Trophoblast cell (in vitro differentiated cells and primary cell): ENCODE data around the gene MEG3.

ENCODE experiments used
- DNase-seq, 2 donors: peaks; one replicate each; pipeline ENCODE4 v3.0.0-alpha.2; 2016
- H2AFZ ChIP-seq: 2 replicates; pipeline ENCODE4 v1.6.1; 2013; ENCODE audit warnings: low read length, moderate library complexity, mild to moderate bottlenecking; ENCODE audit not compliant: insufficient read depth, poor library complexity
- H2AK5ac ChIP-seq: 2 replicates; pipeline ENCODE4 v1.6.1; 2013; ENCODE audit warnings: mild to moderate bottlenecking, low read length
- H2BK120ac ChIP-seq: 2 replicates; pipeline ENCODE4 v1.6.1; 2013; ENCODE audit warnings: low read length, mild to moderate bottlenecking, moderate library complexity; ENCODE audit not compliant: insufficient read depth, poor library complexity
- H2BK12ac ChIP-seq: 2 replicates; pipeline ENCODE4 v1.6.1; 2013; ENCODE audit warnings: mild to moderate bottlenecking, low read length, moderate library complexity
- H2BK5ac ChIP-seq: 2 replicates; pipeline ENCODE4 v1.6.1; 2013; ENCODE audit warnings: low read length, low read depth, moderate library complexity, mild to moderate bottlenecking; ENCODE audit not compliant: poor library complexity
- H3K14ac ChIP-seq: 2 replicates; pipeline ENCODE4 v1.6.1; 2013; ENCODE audit warnings: mild to moderate bottlenecking, low read length
- H3K18ac ChIP-seq: 2 replicates; pipeline ENCODE4 v1.6.1; 2013; ENCODE audit warnings: mild to moderate bottlenecking, low read length
- H3K23ac ChIP-seq: 2 replicates; pipeline ENCODE4 v1.6.1; 2013; ENCODE audit warnings: low read length
- H3K27ac ChIP-seq: 2 replicates; pipeline ENCODE4 v1.5.1; 2013; ENCODE audit warnings: low read depth, mild to moderate bottlenecking, inconsistent platforms, low read length, moderate library complexity
- H3K27me3 ChIP-seq: 2 replicates; pipeline ENCODE4 v1.6.1; 2013; ENCODE audit warnings: inconsistent platforms, mild to moderate bottlenecking, low read length, moderate library complexity; ENCODE audit not compliant: insufficient read depth
- H3K36me3 ChIP-seq, 2 experiments: 1 replicate in 1 of 2; 2 replicates in 1 of 2; pipeline ENCODE4 v1.6.1; 2013; ENCODE audit warnings: low read length in 2 of 2, mild to moderate bottlenecking in 2 of 2, moderate library complexity in 1 of 2; ENCODE audit not compliant: insufficient read depth in 2 of 2, control insufficient read depth in 1 of 2
- H3K4ac ChIP-seq: 2 replicates; pipeline ENCODE4 v1.6.1; 2013; ENCODE audit warnings: low read depth, mild to moderate bottlenecking, low read length, moderate library complexity
- H3K4me1 ChIP-seq, 2 experiments: 1 replicate in 1 of 2; 2 replicates in 1 of 2; pipeline ENCODE4 v1.6.1; 2013; ENCODE audit warnings: low read length in 2 of 2, mild to moderate bottlenecking in 2 of 2, moderate library complexity in 1 of 2; ENCODE audit not compliant: insufficient read depth in 2 of 2, control insufficient read depth in 1 of 2
- H3K4me2 ChIP-seq: 2 replicates; pipeline ENCODE4 v1.6.1; 2013; ENCODE audit warnings: inconsistent platforms, mild to moderate bottlenecking, low read length, moderate library complexity
- H3K4me3 ChIP-seq: 2 replicates; pipeline ENCODE4 v1.5.1; 2013; ENCODE audit warnings: mild to moderate bottlenecking, low read depth, low read length, inconsistent platforms
- H3K79me1 ChIP-seq: one replicate; pipeline ENCODE4 v1.6.1; 2013; ENCODE audit warnings: low read length
- H3K79me2 ChIP-seq: 2 replicates; pipeline ENCODE4 v1.6.1; 2013; ENCODE audit warnings: low read length, mild to moderate bottlenecking; ENCODE audit not compliant: control insufficient read depth, insufficient read depth, poor library complexity
- H3K9ac ChIP-seq: 2 replicates; pipeline ENCODE4 v1.6.1; 2013; ENCODE audit warnings: mild to moderate bottlenecking, low read length
- H3K9me3 ChIP-seq: 2 replicates; pipeline ENCODE4 v1.6.1; 2013; ENCODE audit warnings: low read depth, mild to moderate bottlenecking, control low read depth, inconsistent platforms, low read length; ENCODE audit not compliant: insufficient read depth
- H4K12ac ChIP-seq: 2 replicates; pipeline ENCODE4 v1.6.1; 2013; ENCODE audit warnings: low read depth, mild to moderate bottlenecking, low read length, moderate library complexity
- H4K8ac ChIP-seq: 2 replicates; pipeline ENCODE4 v1.6.1; 2013; ENCODE audit warnings: low read depth, mild to moderate bottlenecking, low read length, moderate library complexity
- H4K91ac ChIP-seq: one replicate; pipeline ENCODE4 v1.6.1; 2013; ENCODE audit warnings: low read depth, mild to moderate bottlenecking, low read length, moderate library complexity
- WGBS: extraction: QIAGEN DNeasy Blood & Tissue Kit; methylation state at CpG from one replicate; pipeline ENCODE4 v1.1.7; 2013; ENCODE audit warnings: missing lambda C conversion rate; ENCODE audit not compliant: insufficient read length, insufficient coverage; ENCODE audit errors: extremely low coverage; 5-methylcytosine and 5-hydroxymethylcytosine counted together

MEG3 gene

DNA sequence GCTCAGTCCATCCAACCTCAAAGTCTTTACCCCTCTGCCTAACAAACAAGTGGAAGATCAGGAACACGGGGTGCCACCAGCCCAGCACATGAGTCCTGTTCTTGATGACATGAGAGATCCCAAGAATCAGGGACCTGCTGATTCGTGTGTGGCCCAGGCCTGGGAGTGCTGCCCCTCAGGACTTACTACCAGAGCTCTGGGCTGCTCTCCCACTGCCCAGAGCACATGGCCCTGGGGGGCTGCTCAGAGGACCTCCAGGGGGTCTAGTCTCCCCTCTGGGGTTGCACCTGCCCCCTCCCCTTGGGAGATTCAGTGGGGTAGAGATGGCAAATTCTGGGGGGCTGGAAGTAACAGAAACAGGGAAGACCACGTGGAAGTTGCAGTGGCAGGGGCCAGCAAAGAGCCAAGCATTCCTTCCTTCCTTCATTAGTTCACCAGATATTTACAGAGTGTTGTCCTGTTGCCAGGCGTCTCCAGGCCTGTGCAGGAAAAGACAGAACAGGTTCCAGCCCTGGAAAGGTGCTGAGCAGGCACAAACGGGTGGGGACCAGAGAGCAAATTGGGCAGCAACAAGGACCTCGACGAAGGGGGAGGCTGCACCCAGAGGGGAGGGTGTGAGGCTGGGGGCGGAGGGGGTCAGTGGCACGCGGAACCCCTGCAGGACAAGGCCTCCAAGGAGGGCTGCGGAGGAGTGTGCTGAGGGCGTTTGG is 45.1 kb upstream of the MEG3 start:
- no peak overlapping the region for H3K9ac ChIP-seq
- no peak overlapping the region for H2AK5ac ChIP-seq
- H3K4me2 ChIP-seq = no peak overlapping the region
- no peak overlapping the region for H3K18ac ChIP-seq
- no peak overlapping the region for H3K14ac ChIP-seq
- peaks cover 0 to 3% of the 10 kb centered on the region in 2 experiments for H3K4me1 ChIP-seq
- H3K23ac ChIP-seq = no peak overlapping the region
- no peak overlapping the region for H3K27ac ChIP-seq
- DNase-seq = no peak
- no peak overlapping the region for H2BK12ac ChIP-seq
- no peak overlapping the region for H4K91ac ChIP-seq
- no peak overlapping the region for H2BK5ac ChIP-seq
- H3K79me2 ChIP-seq = no peaks in the 10 kb centered on the region
- no peak overlapping the region for H2BK120ac ChIP-seq
- no peak overlapping the region for H4K8ac ChIP-seq
- H3K27me3 ChIP-seq = no peaks in the 10 kb centered on the region
- H3K79me1 ChIP-seq = no peaks in the 10 kb centered on the region
- no peak overlapping the region for H4K12ac ChIP-seq
- no peaks in the 10 kb centered on the region for H3K36me3 ChIP-seq
- H3K4ac ChIP-seq = no peak overlapping the region
- no peak overlapping the region for H3K4me3 ChIP-seq
- peaks cover 3% of the 10 kb centered on the region for H3K9me3 ChIP-seq
- H2AFZ ChIP-seq = no peak overlapping the region
- WGBS = no CpG with 5 or more reads among the region's 12 CpGs

DNA sequence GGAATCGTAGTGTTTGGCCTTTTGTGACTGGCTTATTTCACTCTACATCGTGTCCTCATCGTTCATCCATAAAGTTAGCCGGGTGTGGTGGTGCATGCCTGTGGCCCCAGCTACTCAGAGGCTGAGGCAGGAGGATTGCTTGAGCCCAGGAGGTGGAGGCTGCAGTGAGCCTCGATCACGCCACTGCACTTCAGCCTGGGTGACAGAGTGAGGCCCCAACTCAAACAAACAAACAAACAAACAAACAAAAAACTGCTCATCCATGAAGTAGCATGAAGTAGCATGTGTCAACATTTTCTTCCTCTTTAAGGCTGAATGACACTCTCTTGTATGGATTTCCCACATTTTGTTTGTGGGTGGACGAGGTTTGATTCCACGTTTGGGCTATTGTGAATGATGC is 44.0 kb upstream of the MEG3 start:
- Histone ChIP-seq H3K79me1 (no peaks in the 10 kb centered on the region), H2BK120ac (no peak overlapping the region), H3K27me3 (no peaks in the 10 kb centered on the region), H3K4ac (no peak overlapping the region), H4K12ac (no peak overlapping the region), H3K27ac (no peak overlapping the region), H3K18ac (no peak overlapping the region), H2BK5ac (no peak overlapping the region), H3K4me1 (peaks cover 0 to 2% of the 10 kb centered on the region in 2 experiments), H3K14ac (no peak overlapping the region), H3K9ac (no peak overlapping the region), H4K8ac (no peak overlapping the region), H3K9me3 (peaks cover 3% of the 10 kb centered on the region), H3K79me2 (no peaks in the 10 kb centered on the region), H3K23ac (no peak overlapping the region), H2AK5ac (no peak overlapping the region), H4K91ac (no peak overlapping the region), H3K36me3 (no peaks in the 10 kb centered on the region), H3K4me2 (no peak overlapping the region), H2AFZ (no peak overlapping the region), H3K4me3 (no peak overlapping the region), H2BK12ac (no peak overlapping the region)
- DNase-seq = no peak
- WGBS = no CpG with 5 or more reads among the region's 8 CpGs

DNA sequence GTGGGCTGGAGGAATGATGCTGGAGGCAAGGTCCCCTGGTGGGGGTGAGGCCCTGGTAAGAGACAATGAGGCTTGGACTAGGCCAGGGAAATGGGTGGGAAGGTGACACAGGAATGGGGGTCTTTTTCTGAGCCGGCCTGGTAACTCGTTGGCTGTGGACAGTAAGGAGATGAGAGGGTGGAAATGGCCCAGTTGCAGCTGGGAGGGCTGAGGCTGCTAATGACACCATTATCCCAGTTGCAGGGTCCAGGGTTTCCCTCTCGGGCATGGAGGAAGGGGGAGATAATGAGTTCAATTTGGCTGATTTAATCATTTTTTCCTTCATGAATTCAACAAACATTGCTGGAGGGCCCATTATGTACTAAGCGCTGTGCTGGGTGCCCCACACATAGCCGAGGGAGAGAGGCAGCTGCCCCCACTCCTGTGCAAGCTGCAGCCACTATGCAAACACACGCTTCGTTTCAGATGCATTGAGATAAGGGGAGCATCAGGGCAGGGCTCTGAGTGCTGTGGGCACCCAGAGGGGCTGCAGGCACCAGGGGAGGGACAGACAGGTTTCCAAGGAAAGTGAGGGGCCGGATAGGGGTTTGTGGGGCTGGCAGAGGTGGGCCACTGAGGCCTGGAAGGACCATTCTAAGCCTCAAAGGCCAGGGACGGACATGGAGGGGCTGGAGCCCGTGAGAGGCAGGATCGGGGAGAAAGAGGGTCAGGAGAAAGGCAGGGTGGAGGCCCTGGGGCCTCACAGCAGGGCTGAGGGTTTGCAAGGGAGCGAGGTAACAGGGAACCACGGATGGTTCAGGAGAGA is 43.2 kb upstream of the MEG3 start:
- Histone ChIP-seq H3K79me2 (no peaks in the 10 kb centered on the region), H3K14ac (no peak overlapping the region), H3K4me2 (no peak overlapping the region), H4K8ac (no peak overlapping the region), H3K18ac (no peak overlapping the region), H3K4me3 (no peak overlapping the region), H2AK5ac (no peak overlapping the region), H2BK120ac (no peak overlapping the region), H3K9ac (no peak overlapping the region), H3K9me3 (peaks cover 3% of the 10 kb centered on the region), H3K79me1 (no peaks in the 10 kb centered on the region), H2BK5ac (no peak overlapping the region), H2BK12ac (no peak overlapping the region), H4K91ac (no peak overlapping the region), H3K36me3 (no peaks in the 10 kb centered on the region), H4K12ac (no peak overlapping the region), H3K27me3 (no peaks in the 10 kb centered on the region), H3K4me1 (peaks cover 0 to 2% of the 10 kb centered on the region in 2 experiments), H3K27ac (no peak overlapping the region), H3K4ac (no peak overlapping the region), H2AFZ (no peak overlapping the region), H3K23ac (no peak overlapping the region)
- no CpG with 5 or more reads among the region's 13 CpGs for WGBS
- DNase-seq = no peak

DNA sequence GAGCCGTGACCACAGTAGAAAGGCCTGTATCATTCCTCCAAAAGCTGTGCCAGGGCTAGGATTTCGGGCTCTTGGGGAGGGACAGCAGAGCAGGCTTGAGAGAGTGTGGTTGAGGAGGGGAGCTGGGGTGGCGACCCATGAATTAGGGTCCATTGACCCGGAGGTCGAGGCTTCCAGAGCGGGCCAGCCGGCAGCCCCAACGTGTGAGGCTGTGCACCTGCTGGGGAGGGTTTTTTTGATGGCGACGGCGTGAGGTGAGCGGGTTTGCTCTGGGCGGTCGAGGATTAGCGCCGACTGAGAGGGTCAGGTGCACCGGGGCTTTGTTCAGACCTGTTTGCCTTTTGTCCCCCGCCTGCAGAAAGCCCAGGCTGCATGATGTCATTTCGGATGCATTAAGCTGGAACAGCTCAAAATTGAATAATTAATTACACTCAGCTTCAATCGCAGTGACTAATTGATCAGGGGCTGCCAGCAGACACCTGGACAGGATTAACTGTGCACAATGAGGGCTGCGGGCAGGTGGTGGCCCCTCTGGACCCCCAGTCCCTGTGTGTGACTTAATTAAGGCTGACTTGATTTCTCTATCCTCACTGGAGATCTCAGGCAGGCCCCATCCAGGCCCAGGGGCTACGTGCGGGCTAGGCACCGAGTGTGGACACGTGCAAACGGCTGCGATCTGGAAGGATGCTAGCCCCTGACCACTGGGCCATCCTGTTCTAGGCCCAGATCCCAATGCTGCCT is 42.1 kb upstream of the MEG3 start:
- no peak overlapping the region for H4K8ac ChIP-seq
- H3K4me2 ChIP-seq = no peak overlapping the region
- H2BK12ac ChIP-seq = no peak overlapping the region
- H3K4me1 ChIP-seq = peaks cover 3 to 6% of the 10 kb centered on the region in 2 experiments
- H3K79me1 ChIP-seq = no peaks in the 10 kb centered on the region
- H3K4me3 ChIP-seq = peak overlapping the region; percentile 15
- H2BK120ac ChIP-seq = no peak overlapping the region
- H2AFZ ChIP-seq = no peak overlapping the region
- no peak overlapping the region for H3K14ac ChIP-seq
- no peak overlapping the region for H3K4ac ChIP-seq
- WGBS = no CpG with 5 or more reads among the region's 27 CpGs
- H4K91ac ChIP-seq = no peak overlapping the region
- no peak for DNase-seq
- H4K12ac ChIP-seq = no peak overlapping the region
- H2AK5ac ChIP-seq = no peak overlapping the region
- no peak overlapping the region for H3K23ac ChIP-seq
- no peaks in the 10 kb centered on the region for H3K79me2 ChIP-seq
- H3K9ac ChIP-seq = no peak overlapping the region
- H3K18ac ChIP-seq = no peak overlapping the region
- H3K27ac ChIP-seq = no peak overlapping the region
- H3K9me3 ChIP-seq = peaks cover 3% of the 10 kb centered on the region
- H3K27me3 ChIP-seq = no peaks in the 10 kb centered on the region
- no peak overlapping the region for H2BK5ac ChIP-seq
- no peaks in the 10 kb centered on the region for H3K36me3 ChIP-seq
